Astrocyte (in vitro differentiated cells and primary cell): ENCODE measurements around the gene MYO16.

ENCODE experiments used
- CTCF ChIP-seq: IDR thresholded peaks from 2 replicates; pipeline ENCODE4 v1.5.1; 2011; ENCODE audit warnings: low read depth, mild to moderate bottlenecking, inconsistent platforms, low read length, moderate library complexity; ENCODE audit not compliant: insufficient read depth
- EZH2 ChIP-seq: IDR thresholded peaks from 2 replicates; pipeline ENCODE4 v1.6.1; 2012; ENCODE audit warnings: mild to moderate bottlenecking, low read length, inconsistent platforms; ENCODE audit not compliant: insufficient read depth

GRCh38 chr13:108656742-108657141 lies 27.3 kb downstream of the MYO16 start:
- TF ChIP-seq CTCF (no peak), EZH2 (no peak)
